Measurements from ENCODE around the gene CCL24.

- TF ChIP-seq CTCF (conservative IDR thresholded peaks at IDR 0.05; ENCODE audit: low read length) (no peak), EZH2phosphoT487 (IDR thresholded peaks at IDR 0.05; ENCODE audit: borderline replicate concordance) (no peak)
These were observed 8.9 kb downstream of the CCL24 start for GRCh38 chr7:75804705-75805104.

Data from Loucy (cell line).